Neutrophil (primary cell): ENCODE measurements around the gene ACTR2.

ENCODE experiments used
- H3K27ac ChIP-seq: fragments of 200-600 bp; sonication (generic); 2 replicates; pipeline ENCODE4 v1.5.1; 2016; ENCODE audit warnings: mild to moderate bottlenecking, moderate library complexity
- H3K27me3 ChIP-seq: fragments of 200-600 bp; sonication (generic); 2 replicates; pipeline ENCODE4 v1.6.0; 2016; ENCODE audit warnings: mild to moderate bottlenecking
- H3K36me3 ChIP-seq: fragments of 200-600 bp; sonication (generic); 2 replicates; pipeline ENCODE4 v1.5.1; 2017
- H3K4me1 ChIP-seq, 2 experiments: fragments of 200-600 bp in 1 of 2; sonication (generic) in 1 of 2; 1 replicate in 1 of 2; 2 replicates in 1 of 2; pipeline versions ENCODE4 v1.5.1 to v1.6.1; 2013 to 2016; ENCODE audit warnings: low read depth in 1 of 2, low read length in 1 of 2, mild to moderate bottlenecking in 1 of 2, moderate library complexity in 1 of 2; ENCODE audit not compliant: control insufficient read depth in 1 of 2, insufficient read depth in 1 of 2
- H3K4me3 ChIP-seq, 2 experiments: fragments of 200-600 bp in 1 of 2; sonication (generic) in 1 of 2; 1 replicate in 1 of 2; 2 replicates in 1 of 2; pipeline ENCODE4 v1.5.1; 2013 to 2016; ENCODE audit warnings: low read depth in 1 of 2, low read length in 1 of 2, mild to moderate bottlenecking in 1 of 2, moderate library complexity in 1 of 2
- H3K9me3 ChIP-seq: fragments of 200-600 bp; sonication (generic); 2 replicates; pipeline ENCODE4 v1.5.1; 2016
- CTCF ChIP-seq: fragments of 200-600 bp; sonication (generic); IDR thresholded peaks from 2 replicates; pipeline ENCODE4 v1.5.1; 2016; ENCODE audit warnings: antibody characterized with exemption

Gene ACTR2

GRCh38 chr2:65204461-65205210 is 23.0 kb upstream of the ACTR2 start:
- H3K36me3 ChIP-seq = no peaks in the 10 kb centered on the region
- H3K27me3 ChIP-seq = no peaks in the 10 kb centered on the region
- H3K9me3 ChIP-seq = no peaks in the 10 kb centered on the region
- H3K4me3 ChIP-seq = no peak overlapping the region
- no peak for TF ChIP-seq CTCF
- peaks cover 0 to 8% of the 10 kb centered on the region in 2 experiments for H3K4me1 ChIP-seq
- H3K27ac ChIP-seq = no peak overlapping the region

GRCh38 chr2:65212115-65212514 is 15.5 kb upstream of the ACTR2 start:
- no peaks in the 10 kb centered on the region for H3K4me1 ChIP-seq
- no peak overlapping the region for H3K4me3 ChIP-seq
- H3K27ac ChIP-seq = no peak overlapping the region
- no peak for TF ChIP-seq CTCF
- H3K27me3 ChIP-seq = no peaks in the 10 kb centered on the region
- no peaks in the 10 kb centered on the region for H3K9me3 ChIP-seq
- no peaks in the 10 kb centered on the region for H3K36me3 ChIP-seq

GRCh38 chr2:65212619-65213018 is 15.0 kb upstream of the ACTR2 start:
- Histone ChIP-seq H3K36me3 (no peaks in the 10 kb centered on the region), H3K4me3 (no peak overlapping the region), H3K27me3 (no peaks in the 10 kb centered on the region), H3K4me1 (no peaks in the 10 kb centered on the region), H3K9me3 (no peaks in the 10 kb centered on the region), H3K27ac (no peak overlapping the region)
- TF ChIP-seq CTCF = no peak

GRCh38 chr2:65213035-65213434 is 14.6 kb upstream of the ACTR2 start:
- Histone ChIP-seq H3K9me3 (no peaks in the 10 kb centered on the region), H3K4me3 (no peak overlapping the region), H3K27ac (no peak overlapping the region), H3K36me3 (no peaks in the 10 kb centered on the region), H3K4me1 (no peaks in the 10 kb centered on the region), H3K27me3 (no peaks in the 10 kb centered on the region)
- TF ChIP-seq CTCF = no peak

GRCh38 chr2:65214361-65214760 is 13.3 kb upstream of the ACTR2 start:
- H3K4me3 ChIP-seq = no peak overlapping the region
- no peaks in the 10 kb centered on the region for H3K4me1 ChIP-seq
- H3K27me3 ChIP-seq = no peaks in the 10 kb centered on the region
- no peak overlapping the region for H3K27ac ChIP-seq
- TF ChIP-seq CTCF = no peak
- H3K36me3 ChIP-seq = no peaks in the 10 kb centered on the region
- H3K9me3 ChIP-seq = no peaks in the 10 kb centered on the region
